Ovary (tissue), 3 donors: Measurements from ENCODE around the gene SNCG.

Experiments
- EP300 ChIP-seq: sonication (generic); formaldehyde crosslinking; IDR thresholded peaks from one replicate; pipeline ENCODE4 v1.6.1; 2017; ENCODE audit warnings: antibody characterized with exemption
- POLR2A ChIP-seq: fragments of 450-650 bp; IDR thresholded peaks from one replicate; pipeline ENCODE4 v1.6.1; 2017; ENCODE audit warnings: antibody characterized with exemption, mild to moderate bottlenecking, moderate library complexity
- TF ChIP-seq, protein P1 (sequence below), 3 donors: fragments of 450-650 bp in 2 of 3; fragments of 200-600 bp in 1 of 3; IDR thresholded peaks; one replicate each; pipeline versions ENCODE4 v1.5.1 to v1.8.0; 2016 to 2022; ENCODE audit warnings: antibody characterized with exemption in 3 of 3, mild to moderate bottlenecking in 1 of 3
- donor health status: DM: no; HTN: no; CAD: no.

- no peak for TF ChIP-seq POLR2A
- TF ChIP-seq, protein P1, sequence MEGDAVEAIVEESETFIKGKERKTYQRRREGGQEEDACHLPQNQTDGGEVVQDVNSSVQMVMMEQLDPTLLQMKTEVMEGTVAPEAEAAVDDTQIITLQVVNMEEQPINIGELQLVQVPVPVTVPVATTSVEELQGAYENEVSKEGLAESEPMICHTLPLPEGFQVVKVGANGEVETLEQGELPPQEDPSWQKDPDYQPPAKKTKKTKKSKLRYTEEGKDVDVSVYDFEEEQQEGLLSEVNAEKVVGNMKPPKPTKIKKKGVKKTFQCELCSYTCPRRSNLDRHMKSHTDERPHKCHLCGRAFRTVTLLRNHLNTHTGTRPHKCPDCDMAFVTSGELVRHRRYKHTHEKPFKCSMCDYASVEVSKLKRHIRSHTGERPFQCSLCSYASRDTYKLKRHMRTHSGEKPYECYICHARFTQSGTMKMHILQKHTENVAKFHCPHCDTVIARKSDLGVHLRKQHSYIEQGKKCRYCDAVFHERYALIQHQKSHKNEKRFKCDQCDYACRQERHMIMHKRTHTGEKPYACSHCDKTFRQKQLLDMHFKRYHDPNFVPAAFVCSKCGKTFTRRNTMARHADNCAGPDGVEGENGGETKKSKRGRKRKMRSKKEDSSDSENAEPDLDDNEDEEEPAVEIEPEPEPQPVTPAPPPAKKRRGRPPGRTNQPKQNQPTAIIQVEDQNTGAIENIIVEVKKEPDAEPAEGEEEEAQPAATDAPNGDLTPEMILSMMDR (IDR thresholded peaks at IDR 0.05) = no peak
- TF ChIP-seq EP300 = no peak
Measured at GRCh38 chr10:86914734-86915133, 43.7 kb upstream of the SNCG start.
